Liver (tissue), 9 donors: ENCODE data around the gene MINDY1. TPM values are rescaled to one million over a fixed set of nuclear protein-coding genes. Genes with fewer than 3 reads are reported as not detected.

Experiments
- DNase-seq: peaks from one replicate; pipeline ENCODE4 v3.0.0-alpha.2; 2017; ENCODE audit warnings: low spot score
- H3K27ac ChIP-seq, 2 donors: one replicate each; pipeline ENCODE4 v1.7.0; 2013; ENCODE audit warnings: inconsistent platforms in 2 of 2, low read length in 2 of 2, control low read depth in 1 of 2, low read depth in 1 of 2, mild to moderate bottlenecking in 1 of 2
- H3K27me3 ChIP-seq, 4 donors: one replicate each; pipeline versions ENCODE4 v1.6.1 to v1.7.0; 2013; ENCODE audit warnings: low read length in 3 of 4, inconsistent platforms in 1 of 4, mild to moderate bottlenecking in 1 of 4, moderate library complexity in 1 of 4; ENCODE audit not compliant: control insufficient read depth in 4 of 4, insufficient read depth in 4 of 4
- H3K36me3 ChIP-seq, 4 donors: one replicate each; pipeline versions ENCODE4 v1.6.1 to v1.7.0; 2013; ENCODE audit warnings: low read length in 3 of 4, mild to moderate bottlenecking in 3 of 4, low read depth in 1 of 4, moderate library complexity in 1 of 4; ENCODE audit not compliant: control insufficient read depth in 4 of 4, insufficient read depth in 3 of 4
- H3K4me1 ChIP-seq, 4 donors: one replicate each; pipeline versions ENCODE4 v1.6.1 to v1.7.0; 2013; ENCODE audit warnings: low read length in 3 of 4, mild to moderate bottlenecking in 3 of 4, moderate library complexity in 1 of 4; ENCODE audit not compliant: control insufficient read depth in 4 of 4, insufficient read depth in 4 of 4
- H3K4me3 ChIP-seq, 3 donors: one replicate each; pipeline versions ENCODE4 v1.6.1 to v1.7.0; 2013; ENCODE audit warnings: low read length in 3 of 3, control low read depth in 1 of 3, low read depth in 1 of 3, mild to moderate bottlenecking in 1 of 3
- H3K9ac ChIP-seq, 2 donors: one replicate each; pipeline ENCODE4 v1.7.0; 2013; ENCODE audit warnings: low read length in 2 of 2, mild to moderate bottlenecking in 2 of 2, moderate library complexity in 2 of 2, control low read depth in 1 of 2, low read depth in 1 of 2
- H3K9me3 ChIP-seq, 4 donors: one replicate each; pipeline versions ENCODE4 v1.6.1 to v1.7.0; 2013; ENCODE audit warnings: low read length in 3 of 4; ENCODE audit not compliant: control insufficient read depth in 4 of 4
- ATF3 ChIP-seq: IDR thresholded peaks from 2 replicates; pipeline ENCODE4 v1.6.1; 2016; ENCODE audit warnings: antibody characterized with exemption
- CTCF ChIP-seq: fragments of 150-350 bp; IDR thresholded peaks from 2 replicates; pipeline ENCODE4 v1.5.1; 2017; ENCODE audit warnings: improper control_type of control experiment, low read depth, low read length; ENCODE audit not compliant: missing input control
- EGR1 ChIP-seq, 2 donors: IDR thresholded peaks; 2 replicates each; pipeline ENCODE4 v1.6.1; 2016 to 2018; ENCODE audit warnings: antibody characterized with exemption in 2 of 2, low read depth in 2 of 2
- FOXA1 ChIP-seq: IDR thresholded peaks from 2 replicates; pipeline ENCODE4 v1.6.1; 2016; ENCODE audit warnings: antibody characterized with exemption
- FOXA2 ChIP-seq: IDR thresholded peaks from 2 replicates; pipeline ENCODE4 v1.6.1; 2016; ENCODE audit warnings: antibody characterized with exemption
- GABPA ChIP-seq, 2 donors: IDR thresholded peaks in 1 of 2; conservative IDR thresholded peaks in 1 of 2; 2 replicates each; pipeline ENCODE4 v1.6.1; 2016; ENCODE audit warnings: antibody characterized with exemption in 2 of 2, mild to moderate bottlenecking in 1 of 2, moderate library complexity in 1 of 2
- HNF4A ChIP-seq, 2 donors: conservative IDR thresholded peaks; 2 replicates each; pipeline ENCODE4 v1.6.1; 2016; ENCODE audit warnings: antibody characterized with exemption in 2 of 2, mild to moderate bottlenecking in 2 of 2
- HNF4G ChIP-seq: IDR thresholded peaks from 2 replicates; pipeline ENCODE4 v1.6.1; 2016; ENCODE audit warnings: antibody characterized with exemption
- MAX ChIP-seq: IDR thresholded peaks from 2 replicates; pipeline ENCODE4 v1.6.1; 2016; ENCODE audit warnings: antibody characterized with exemption
- NR2F2 ChIP-seq: IDR thresholded peaks from 2 replicates; pipeline ENCODE4 v1.6.1; 2016; ENCODE audit warnings: antibody characterized with exemption
- RAD21 ChIP-seq, 2 donors: IDR thresholded peaks; 2 replicates each; pipeline ENCODE4 v1.6.1; 2016; ENCODE audit warnings: antibody characterized with exemption in 2 of 2, mild to moderate bottlenecking in 2 of 2
- REST ChIP-seq: IDR thresholded peaks from 2 replicates; pipeline ENCODE4 v1.6.1; 2016; ENCODE audit warnings: antibody characterized with exemption, mild to moderate bottlenecking
- SP1 ChIP-seq: IDR thresholded peaks from 2 replicates; pipeline ENCODE4 v1.6.1; 2018; ENCODE audit warnings: antibody characterized with exemption, mild to moderate bottlenecking
- YY1 ChIP-seq: IDR thresholded peaks from 2 replicates; pipeline ENCODE4 v1.6.1; 2016; ENCODE audit warnings: antibody characterized with exemption, mild to moderate bottlenecking
- ZBTB33 ChIP-seq: IDR thresholded peaks from 2 replicates; pipeline ENCODE4 v1.6.1; 2016; ENCODE audit warnings: antibody characterized with exemption
- WGBS: extraction: QIAGEN DNeasy Blood & Tissue Kit; methylation state at CpG from one replicate; pipeline ENCODE4 v1.1.7; 2013; 5-methylcytosine and 5-hydroxymethylcytosine counted together
- polyA plus RNA-seq, 2 donors: library from polyadenylated mRNA; stranded (reverse) in 1 of 2; unstranded in 1 of 2; fragments of 200-250 nt in 1 of 2; fragments of >200 nt in 1 of 2; fragmentation: Nextera tagmentation in 1 of 2; extraction: Ambion mirVana in 1 of 2; gene quantifications; one replicate each; pipeline versions ENCODE4 v1.2.1 to v1.2.3, GENCODE V29; 2013 to 2015
- total RNA-seq, 2 donors: library from RNA; depleted of rRNA; stranded (reverse); fragments of >200 nt; gene quantifications; one replicate each; pipeline ENCODE4 v1.2.3, GENCODE V29; 2014
- donor health status: healthy.
- donor health status: healthy.
- donor health status: healthy.
- donor health status: healthy.
- donor health status: healthy.

MINDY1 gene
- total and polyA plus RNA-seq, 4 donors, result 7.3 to 21.3 (median 9.0) TPM

- DNase-seq, result no peak
- no peak overlapping the region for H3K27ac ChIP-seq
- no peaks in the 10 kb centered on the region for H3K27me3 ChIP-seq
- peaks cover 0 to 8% (median 4%) of the 10 kb centered on the region in 4 donors for H3K4me1 ChIP-seq
- peaks cover 0 to 5% (median 0%) of the 10 kb centered on the region in 4 donors for H3K36me3 ChIP-seq
- no peaks in the 10 kb centered on the region for H3K9me3 ChIP-seq
- H3K4me3 ChIP-seq, result no peak overlapping the region
- TF ChIP-seq ZBTB33, result no peak
- TF ChIP-seq HNF4A (conservative IDR thresholded peaks at IDR 0.05), result no peak
- no peak for TF ChIP-seq SP1
- TF ChIP-seq NR2F2, result no peak
- no peak for TF ChIP-seq FOXA2
- TF ChIP-seq RAD21 (IDR thresholded peaks at IDR 0.05), result no peak
- TF ChIP-seq YY1, result no peak
- no peak for TF ChIP-seq EGR1 (IDR thresholded peaks at IDR 0.05; ENCODE audit: low read depth in 2 of 2)
- TF ChIP-seq ATF3, result no peak
- TF ChIP-seq GABPA (IDR thresholded peaks at IDR 0.05 in 1 of 2, conservative IDR thresholded peaks at IDR 0.05 in 1 of 2), result no peak
- no peak for TF ChIP-seq HNF4G
- TF ChIP-seq FOXA1, result no peak
- no peak for TF ChIP-seq CTCF
- no peak for TF ChIP-seq REST
- TF ChIP-seq MAX, result no peak
- H3K9ac ChIP-seq, result no peak overlapping the region
- WGBS, result 92% methylated on average over 1 of the region's 1 CpG
Measured at GRCh38 chr1:151043163-151043562, 36.5 kb upstream of the MINDY1 start.

GRCh38 chr1:151039521-151039920 is 32.8 kb upstream of the MINDY1 start:
- H3K27me3 ChIP-seq, result no peaks in the 10 kb centered on the region
- H3K4me3 ChIP-seq, result no peak overlapping the region
- H3K36me3 ChIP-seq, result peaks cover 0 to 13% (median 9%) of the 10 kb centered on the region in 4 donors
- H3K9ac ChIP-seq, result no peak overlapping the region
- TF ChIP-seq ATF3 (no peak), FOXA2 (no peak), MAX (no peak), RAD21 (IDR thresholded peaks at IDR 0.05) (no peak), GABPA (IDR thresholded peaks at IDR 0.05 in 1 of 2, conservative IDR thresholded peaks at IDR 0.05 in 1 of 2) (no peak)
- no peaks in the 10 kb centered on the region for H3K9me3 ChIP-seq
- WGBS, result 92% methylated on average over 3 of the region's 3 CpGs
- H3K4me1 ChIP-seq, result no peaks in the 10 kb centered on the region
- H3K27ac ChIP-seq, result no peak overlapping the region
- no peak for DNase-seq
